Natural killer cell (primary cell): ENCODE data around the gene CNOT8. TPM values are rescaled to one million over a fixed set of nuclear protein-coding genes. Genes with fewer than 3 reads are reported as not detected.

Experiments
- ATAC-seq, 3 donors: fragments of 150-1000 bp in 2 of 3; fragments of 200-7000 bp in 1 of 3; cut with Tn5 transposase; 1 replicate in 1 of 3; 2 replicates in 2 of 3; pipeline ENCODE4 v1.10.0; 2021; ENCODE audit warnings: mild to moderate bottlenecking in 2 of 3, moderate library complexity in 2 of 3
- DNase-seq, 2 donors: peaks; one replicate each; pipeline versions ENCODE4 v3.0.0 to v3.0.0-alpha.2; 2013 to 2021; ENCODE audit warnings: mixed read lengths in 1 of 2
- H3K27ac ChIP-seq: one replicate; pipeline ENCODE4 v1.5.1; 2013; ENCODE audit warnings: mild to moderate bottlenecking, low read length
- H3K27me3 ChIP-seq: one replicate; pipeline ENCODE4 v1.6.1; 2013; ENCODE audit warnings: low read length; ENCODE audit not compliant: control insufficient read depth, insufficient read depth
- H3K36me3 ChIP-seq: one replicate; pipeline ENCODE4 v1.6.1; 2013; ENCODE audit warnings: low read length; ENCODE audit not compliant: control insufficient read depth, insufficient read depth
- H3K4me1 ChIP-seq: one replicate; pipeline ENCODE4 v1.6.1; 2013; ENCODE audit warnings: low read length; ENCODE audit not compliant: control insufficient read depth, insufficient read depth
- H3K4me3 ChIP-seq: one replicate; pipeline ENCODE4 v1.5.1; 2013; ENCODE audit warnings: low read length
- H3K9me3 ChIP-seq: one replicate; pipeline ENCODE4 v1.6.1; 2013; ENCODE audit warnings: low read length; ENCODE audit not compliant: control insufficient read depth, insufficient read depth
- H3K27ac Mint-ChIP-seq, 2 donors: one replicate each; pipeline ENCODE4 v1.8.0; 2022; ENCODE audit warnings: mild to moderate bottlenecking in 2 of 2, mixed read lengths in 2 of 2, moderate library complexity in 1 of 2
- H3K27me3 Mint-ChIP-seq, 2 donors: one replicate each; pipeline ENCODE4 v1.8.0; 2022; ENCODE audit warnings: low read depth in 2 of 2, mixed read lengths in 2 of 2
- H3K36me3 Mint-ChIP-seq: one replicate; pipeline ENCODE4 v1.8.0; 2022; ENCODE audit warnings: mixed read lengths
- H3K4me1 Mint-ChIP-seq, 2 donors: one replicate each; pipeline ENCODE4 v1.8.0; 2022; ENCODE audit warnings: mixed read lengths in 2 of 2
- H3K4me3 Mint-ChIP-seq: one replicate; pipeline ENCODE4 v1.8.0; 2022; ENCODE audit warnings: mild to moderate bottlenecking, moderate library complexity, mixed read lengths
- H3K9me3 Mint-ChIP-seq, 2 donors: one replicate each; pipeline ENCODE4 v1.8.0; 2022; ENCODE audit warnings: mixed read lengths in 2 of 2
- CTCF ChIP-seq: fragments of 200-600 bp; IDR thresholded peaks from one replicate; pipeline ENCODE4 v1.8.0; 2022; ENCODE audit warnings: antibody characterized with exemption
- WGBS: methylation state at CpG from one replicate; pipeline ENCODE4 v1.1.7; 2013; ENCODE audit warnings: missing lambda C conversion rate; ENCODE audit not compliant: insufficient coverage; 5-methylcytosine and 5-hydroxymethylcytosine counted together
- intact Hi-C: fragments of 100-400 bp; cut with micrococcal nuclease; formaldehyde crosslinking; loops from one replicate; pipeline ENCODE4 v1.14.2; 2022
- total RNA-seq, 4 donors: library from RNA; stranded (reverse); fragments of 120-200 nt in 1 of 4; gene quantifications; one replicate each; pipeline versions ENCODE4 v1.2.3 to v1.2.4, GENCODE V29; 2013 to 2022

CNOT8 gene
- total RNA-seq, 3 donors from 2014 or later (not counting 1 experiment from before 2014, with no cell fraction given): 115 to 128 (median 124) TPM

- Mint-ChIP-seq H3K36me3 (peaks cover 15% of the 10 kb centered on the region), H3K27ac (no peak overlapping the region), H3K4me3 (no peak overlapping the region), H3K4me1 (no peaks in the 10 kb centered on the region), H3K27me3 (no peaks in the 10 kb centered on the region), H3K9me3 (no peaks in the 10 kb centered on the region)
- no peak overlapping the region for H3K27ac ChIP-seq
- no peaks in the 10 kb centered on the region for H3K4me1 ChIP-seq
- ATAC-seq (no peak), DNase-seq (no peak)
- no peaks in the 10 kb centered on the region for H3K27me3 ChIP-seq
- no peaks in the 10 kb centered on the region for H3K9me3 ChIP-seq
- H3K36me3 ChIP-seq: peaks cover 56% of the 10 kb centered on the region
- TF ChIP-seq CTCF: no peak
- intact Hi-C loops: no loop called here
- 91% methylated on average over 13 of the region's 14 CpGs for WGBS
- H3K4me3 ChIP-seq: no peak overlapping the region
Measured at GRCh38 chr5:154895606-154896561, 37.5 kb downstream of the CNOT8 start.

- Mint-ChIP-seq H3K9me3 (no peaks in the 10 kb centered on the region), H3K27me3 (no peaks in the 10 kb centered on the region), H3K27ac (no peak overlapping the region), H3K4me1 (no peaks in the 10 kb centered on the region), H3K4me3 (no peak overlapping the region), H3K36me3 (peaks cover 9% of the 10 kb centered on the region)
- no peak for DNase-seq
- intact Hi-C loops: no loop called here
- no peaks in the 10 kb centered on the region for H3K4me1 ChIP-seq
- no peaks in the 10 kb centered on the region for H3K27me3 ChIP-seq
- no peak overlapping the region for H3K4me3 ChIP-seq
- no peaks in the 10 kb centered on the region for H3K9me3 ChIP-seq
- TF ChIP-seq CTCF: no peak
- peaks cover 56% of the 10 kb centered on the region for H3K36me3 ChIP-seq
- no peak for ATAC-seq
- no peak overlapping the region for H3K27ac ChIP-seq
Measured at GRCh38 chr5:154896562-154897165, 38.2 kb downstream of the CNOT8 start.

- Histone ChIP-seq H3K4me3 (no peak overlapping the region), H3K27me3 (no peaks in the 10 kb centered on the region), H3K27ac (no peak overlapping the region), H3K4me1 (no peaks in the 10 kb centered on the region), H3K36me3 (peaks cover 61% of the 10 kb centered on the region), H3K9me3 (no peaks in the 10 kb centered on the region)
- Mint-ChIP-seq H3K36me3 (peaks cover 19% of the 10 kb centered on the region), H3K4me3 (no peak overlapping the region), H3K27ac (no peak overlapping the region), H3K27me3 (no peaks in the 10 kb centered on the region), H3K9me3 (no peaks in the 10 kb centered on the region), H3K4me1 (no peaks in the 10 kb centered on the region)
- 96% methylated on average over 4 of the region's 4 CpGs for WGBS
- ATAC-seq: no peak
- intact Hi-C loops: no loop called here
- no peak for TF ChIP-seq CTCF
- DNase-seq: no peak
Measured at GRCh38 chr5:154898210-154898609, 39.8 kb downstream of the CNOT8 start.
